ENCODE results near the gene TOR2A. TPM values are rescaled to one million over a fixed set of nuclear protein-coding genes. Genes with fewer than 3 reads are reported as not detected.

The TOR2A gene
- total and polyA plus RNA-seq, 9 of the 15 experiments (the other 6 are each of a cell fraction or from before 2014, with no cell fraction given) = 0.80 to 25.9 (median 11.1) TPM

GRCh38 chr9:127768698-127769097 is 33.6 kb upstream of the TOR2A start:
- ChIA-PET POLR2A (interaction anchor here (0.5 to 0.8 kb wide), 3 partner anchors 28 to 718 kb away, joined by 3 to 4 read pairs (median 4); no protein-coding TSS in a partner anchor), CTCF (ENCODE audit: low intra/inter-chr PET ratio) (no interaction called here)
- TF ChIP-seq POLR2AphosphoS5 (IDR thresholded peaks at IDR 0.05; ENCODE audit: control insufficient read depth, insufficient read depth, low read depth, low read length) (no peak), GABPB2 (CRISPR knock-in tag; conservative IDR thresholded peaks at IDR 0.05) (no peak), ZNF695 (CRISPR knock-in tag; IDR thresholded peaks at IDR 0.05) (no peak), TAL1 (IDR thresholded peaks at IDR 0.05) (no peak), HLTF (IDR thresholded peaks at IDR 0.05) (no peak), RBM39 (optimal IDR thresholded peaks at IDR 0.05; ENCODE audit: low read depth, low read length) (no peak), MGA (IDR thresholded peaks at IDR 0.05) (no peak), GATAD2B (IDR thresholded peaks at IDR 0.05; ENCODE audit: borderline replicate concordance) (no peak), NCOR1 (IDR thresholded peaks at IDR 0.05) (no peak), ASH1L (IDR thresholded peaks at IDR 0.05; ENCODE audit: borderline replicate concordance, low read depth, partially characterized antibody) (no peak), GMEB1 (CRISPR knock-in tag; IDR thresholded peaks at IDR 0.05) (no peak)

More at GRCh38 chr9:127768698-127769097, 33.6 kb upstream of the TOR2A start:
- WGBS (ENCODE audit: insufficient coverage, low coverage, missing lambda C conversion rate) = 61% methylated on average over 6 of the region's 8 CpGs
- Histone ChIP-seq H3K27me3 (ENCODE audit: control insufficient read depth in 2 of 2, insufficient read depth in 2 of 2, low read length in 2 of 2) (no peaks in the 10 kb centered on the region), H3K9me3 (replicated peaks; ENCODE audit: control insufficient read depth, insufficient read depth, low read depth, low read length) (no peaks in the 10 kb centered on the region), H2AFZ (ENCODE audit: low read depth, low read length) (no peak overlapping the region), H4K20me1 (replicated peaks; ENCODE audit: control insufficient read depth, insufficient read depth, low read length) (no peaks in the 10 kb centered on the region), H3K27ac (ENCODE audit: extremely low read depth, low read depth, low read length) (no peak overlapping the region), H3K4me2 (ENCODE audit: insufficient read depth, low read length) (no peak overlapping the region), H3K4me1 (replicated peaks in 1 of 2; ENCODE audit: control insufficient read depth in 2 of 2, insufficient read depth in 2 of 2, low read length in 2 of 2) (peaks cover 19 to 32% of the 10 kb centered on the region in 2 experiments), H3K79me2 (ENCODE audit: control insufficient read depth, insufficient read depth, low read length) (no peaks in the 10 kb centered on the region), H3K9me1 (ENCODE audit: control insufficient read depth, insufficient read depth, low read length) (no peaks in the 10 kb centered on the region), H3K9ac (ENCODE audit: insufficient read depth in 1 of 2, low read depth in 2 of 2, low read length in 2 of 2) (no peak overlapping the region), H3K4me3 (no peak overlapping the region), H3K36me3 (ENCODE audit: control insufficient read depth, insufficient read depth, low read length) (no peaks in the 10 kb centered on the region)
- FAIRE-seq (no peak), ATAC-seq (no peak), DNase-seq (ENCODE audit: extremely low read depth in 1 of 4, low spot score in 3 of 4) (no peak)
- BruUV-seq (replicated peaks) = no TSS peak
- in situ Hi-C loops (cut with MboI) (loop anchor here (25.0 kb wide), 1 partner anchor 594 kb away; the partner anchor contains the start of gene URM1), intact Hi-C loops (cut with micrococcal nuclease) (no loop called here)
